Gastrocnemius medialis (tissue), 4 donors: Measurements from ENCODE around the gene DOCK4.

Experiments
- CTCF ChIP-seq, 5 experiments: fragments of 450-650 bp in 3 of 5; fragments of 200-600 bp in 2 of 5; sonication (generic) in 2 of 5; IDR thresholded peaks in 4 of 5; conservative IDR thresholded peaks in 1 of 5; 1 replicate in 4 of 5; 2 replicates in 1 of 5; pipeline ENCODE4 v1.5.1; 2016 to 2019; ENCODE audit warnings: antibody characterized with exemption in 5 of 5, mild to moderate bottlenecking in 3 of 5, moderate library complexity in 3 of 5
- POLR2A ChIP-seq, 2 donors: fragments of 450-650 bp; IDR thresholded peaks; one replicate each; pipeline ENCODE4 v1.6.1; 2017; ENCODE audit warnings: antibody characterized with exemption in 2 of 2, mild to moderate bottlenecking in 2 of 2, moderate library complexity in 2 of 2

- no peak for TF ChIP-seq CTCF (IDR thresholded peaks at IDR 0.05 in 4 of 5, conservative IDR thresholded peaks at IDR 0.05 in 1 of 5)
- TF ChIP-seq POLR2A (IDR thresholded peaks at IDR 0.05), result no peak
These were observed 8.1 kb upstream of the DOCK4 start for GRCh38 chr7:112214268-112214667.
